ENCODE data around the gene CYP4F12. TPM values are rescaled to one million over a fixed set of nuclear protein-coding genes. Genes with fewer than 3 reads are reported as not detected.

Gene CYP4F12
- total and polyA plus RNA-seq, 2 donors (not counting 1 experiment from before 2014, with no cell fraction given) = not detected

DNA sequence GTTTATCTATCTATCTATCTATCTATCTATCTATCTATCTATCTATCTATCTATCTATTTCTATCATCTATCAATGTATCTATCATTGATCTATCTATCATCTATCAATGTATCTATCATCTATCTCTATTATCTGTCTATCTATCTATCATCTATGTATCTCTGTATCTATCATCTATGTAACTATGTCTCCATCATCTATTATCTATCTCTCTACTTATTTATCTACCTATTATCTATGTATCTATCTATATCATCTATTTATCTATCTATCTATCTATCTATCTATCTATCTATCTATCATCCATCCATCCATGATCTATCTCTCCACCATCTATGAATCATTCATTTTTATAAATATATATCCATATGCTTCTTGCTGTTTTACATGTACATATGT lies 16.4 kb upstream of the CYP4F12 start:
- ChIA-PET POLR2A (no interaction called here), CTCF (no interaction called here)
- Histone ChIP-seq H3K27me3 (replicated peaks in 1 of 4; ENCODE audit: control extremely low read depth in 1 of 4, control insufficient read depth in 3 of 4, insufficient read depth in 4 of 4, low read length in 3 of 4) (peaks cover 0 to 21% (median 7%) of the 10 kb centered on the region in 4 experiments), H3K9me3 (ENCODE audit: control extremely low read depth in 1 of 3, control insufficient read depth in 2 of 3, insufficient read depth in 1 of 3, low read length in 2 of 3) (peaks cover 0 to 11% (median 0%) of the 10 kb centered on the region in 3 donors), H2AFZ (ENCODE audit: insufficient read depth, low read depth, low read length, poor library complexity, severe bottlenecking) (no peak overlapping the region), H3K27ac (ENCODE audit: low read length in 2 of 2) (no peak overlapping the region), H3K9ac (ENCODE audit: low read length) (no peak overlapping the region), H3K79me2 (ENCODE audit: control insufficient read depth, insufficient read depth, low read length) (no peaks in the 10 kb centered on the region), H3K4me2 (replicated peaks; ENCODE audit: low read depth, low read length, poor library complexity, severe bottlenecking) (no peak overlapping the region), H3K4me1 (ENCODE audit: control insufficient read depth in 2 of 2, insufficient read depth in 2 of 2, low read length in 2 of 2) (no peaks in the 10 kb centered on the region), H3K4me3 (ENCODE audit: control extremely low read depth in 1 of 5, extremely low read depth in 1 of 5, insufficient read depth in 1 of 5, low read depth in 2 of 5, low read length in 4 of 5) (no peak overlapping the region), H3K36me3 (replicated peaks in 1 of 2; ENCODE audit: control extremely low read depth in 1 of 2, control insufficient read depth in 1 of 2, extremely low read depth in 1 of 2, insufficient read depth in 2 of 2, low read length in 1 of 2) (no peaks in the 10 kb centered on the region), H4K20me1 (ENCODE audit: control insufficient read depth, insufficient read depth, low read length, poor library complexity, severe bottlenecking) (no peaks in the 10 kb centered on the region)
- Mint-ChIP-seq H3K4me1 (no peaks in the 10 kb centered on the region), H3K27me3 (peaks cover 48% of the 10 kb centered on the region), H3K4me3 (no peak overlapping the region), H3K27ac (no peak overlapping the region), H3K9me3 (ENCODE audit: insufficient read depth) (no peaks in the 10 kb centered on the region)
- intact Hi-C loops (cut with micrococcal nuclease) = no loop called here
- no peak for ATAC-seq (ENCODE audit: low read depth)
- no peak for DNase-seq
- no peak for TF ChIP-seq CTCF (IDR thresholded peaks at IDR 0.05)
- TF ChIP-seq EZH2 (IDR thresholded peaks at IDR 0.05; ENCODE audit: borderline replicate concordance, insufficient read depth, low read depth, low read length, poor library complexity, severe bottlenecking) = no peak

DNA sequence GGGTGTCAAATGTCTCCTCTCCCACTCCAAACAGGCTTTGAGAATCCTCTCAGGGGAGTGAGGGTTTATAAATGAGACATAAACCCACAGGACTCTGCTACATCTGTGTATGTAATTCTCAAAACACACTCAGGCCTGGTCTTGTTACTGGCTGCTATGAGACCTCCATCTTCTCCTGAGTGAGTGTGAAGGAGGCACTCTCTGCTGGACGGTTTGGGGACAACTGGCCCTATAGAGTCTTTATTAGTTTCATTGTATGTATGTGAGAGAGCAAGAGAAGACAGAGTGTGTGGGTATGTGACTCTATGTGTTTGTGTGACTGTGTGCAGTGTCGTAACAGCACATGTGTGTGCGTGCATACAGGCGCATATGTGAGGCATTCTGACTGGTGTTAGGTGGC lies 9.6 kb upstream of the CYP4F12 start:
- Mint-ChIP-seq H3K27ac (no peak overlapping the region), H3K4me1 (no peaks in the 10 kb centered on the region), H3K27me3 (peaks cover 35% of the 10 kb centered on the region), H3K4me3 (no peak overlapping the region), H3K9me3 (ENCODE audit: insufficient read depth) (no peaks in the 10 kb centered on the region)
- TF ChIP-seq CTCF (IDR thresholded peaks at IDR 0.05) (no peak), EZH2 (IDR thresholded peaks at IDR 0.05; ENCODE audit: borderline replicate concordance, insufficient read depth, low read depth, low read length, poor library complexity, severe bottlenecking) (no peak)
- H3K27ac ChIP-seq (ENCODE audit: low read length in 2 of 2) = no peak overlapping the region
- no peak for DNase-seq
- no peak for ATAC-seq (ENCODE audit: low read depth)
- H3K4me3 ChIP-seq (ENCODE audit: control extremely low read depth in 1 of 5, extremely low read depth in 1 of 5, insufficient read depth in 1 of 5, low read depth in 2 of 5, low read length in 4 of 5) = no peak overlapping the region
- CTCF ChIA-PET = no interaction called here
- WGBS (ENCODE audit: insufficient coverage) = 77% methylated on average over 4 of the region's 4 CpGs
- peaks cover 0 to 13% (median 0%) of the 10 kb centered on the region in 3 donors for H3K9me3 ChIP-seq (ENCODE audit: control extremely low read depth in 1 of 3, control insufficient read depth in 2 of 3, insufficient read depth in 1 of 3, low read length in 2 of 3)
- no peak overlapping the region for H3K4me2 ChIP-seq (replicated peaks; ENCODE audit: low read depth, low read length, poor library complexity, severe bottlenecking)
- H3K4me1 ChIP-seq (ENCODE audit: control insufficient read depth in 2 of 2, insufficient read depth in 2 of 2, low read length in 2 of 2) = no peaks in the 10 kb centered on the region
- no peak overlapping the region for H3K9ac ChIP-seq (ENCODE audit: low read length)
- no peaks in the 10 kb centered on the region for H3K79me2 ChIP-seq (ENCODE audit: control insufficient read depth, insufficient read depth, low read length)
- H3K27me3 ChIP-seq (replicated peaks in 1 of 4; ENCODE audit: control extremely low read depth in 1 of 4, control insufficient read depth in 3 of 4, insufficient read depth in 4 of 4, low read length in 3 of 4) = peaks cover 0 to 8% (median 3%) of the 10 kb centered on the region in 4 experiments
- POLR2A ChIA-PET = no interaction called here
- no peaks in the 10 kb centered on the region for H4K20me1 ChIP-seq (ENCODE audit: control insufficient read depth, insufficient read depth, low read length, poor library complexity, severe bottlenecking)
- no peaks in the 10 kb centered on the region for H3K36me3 ChIP-seq (replicated peaks in 1 of 2; ENCODE audit: control extremely low read depth in 1 of 2, control insufficient read depth in 1 of 2, extremely low read depth in 1 of 2, insufficient read depth in 2 of 2, low read length in 1 of 2)
- no peak overlapping the region for H2AFZ ChIP-seq (ENCODE audit: insufficient read depth, low read depth, low read length, poor library complexity, severe bottlenecking)
- intact Hi-C loops (cut with micrococcal nuclease) = no loop called here
